Nephron (organoid): ENCODE data around the gene JSRP1.
"Not testable (repeated sequence)": the region's sequence is repeated elsewhere in the genome, so short reads cannot be mapped to it uniquely, and the experiment has no call there.

Source experiments
- H3K27ac Mint-ChIP-seq, 3 experiments: 2 replicates each; pipeline ENCODE4 v1.8.0; 2020; ENCODE audit warnings: mixed read lengths in 3 of 3, mild to moderate bottlenecking in 2 of 3, moderate library complexity in 1 of 3
- H3K27me3 Mint-ChIP-seq: 2 replicates; pipeline ENCODE4 v1.8.0; 2021; ENCODE audit warnings: low read depth, mild to moderate bottlenecking, moderate library complexity, mixed read lengths
- H3K36me3 Mint-ChIP-seq: 2 replicates; pipeline ENCODE4 v1.8.0; 2020; ENCODE audit warnings: low read depth, mixed read lengths
- H3K4me1 Mint-ChIP-seq: 2 replicates; pipeline ENCODE4 v1.8.0; 2020; ENCODE audit warnings: mixed read lengths
- H3K4me3 Mint-ChIP-seq, 3 experiments: 2 replicates each; pipeline ENCODE4 v1.8.0; 2020; ENCODE audit warnings: mild to moderate bottlenecking in 3 of 3, mixed read lengths in 3 of 3, moderate library complexity in 2 of 3
- H3K9me3 Mint-ChIP-seq: 2 replicates; pipeline ENCODE4 v1.8.0; 2020; ENCODE audit warnings: mixed read lengths
- CTCF ChIP-seq, 3 experiments: fragments of 200-600 bp; sonication (generic); IDR thresholded peaks; one replicate each; pipeline ENCODE4 v1.5.0; 2021; ENCODE audit warnings: antibody characterized with exemption in 3 of 3; ENCODE audit not compliant: unreplicated experiment in 3 of 3

The JSRP1 gene

GRCh38 chr19:2282862-2283237, 26.6 kb upstream of the JSRP1 start:
- Mint-ChIP-seq H3K4me1 (no peaks in the 10 kb centered on the region), H3K9me3 (no peaks in the 10 kb centered on the region), H3K36me3 (no peaks in the 10 kb centered on the region), H3K27me3 (peaks cover 56% of the 10 kb centered on the region), H3K4me3 (peak overlapping the region; percentile 41 to 63 (median 60)), H3K27ac (peak overlapping the region in 1 of 3 experiments; percentile 78)
- TF ChIP-seq CTCF (IDR thresholded peaks at IDR 0.05; ENCODE audit: unreplicated experiment in 3 of 3): no peak

- no peaks in the 10 kb centered on the region for H3K4me1 Mint-ChIP-seq
- peak within 1 kb of the TSS; percentile 41 to 63 (median 62) for H3K4me3 Mint-ChIP-seq
- H3K36me3 Mint-ChIP-seq: peaks cover 1% of the 10 kb centered on the region
- H3K9me3 Mint-ChIP-seq: no peaks in the 10 kb centered on the region
- peak within 1 kb of the TSS in 1 of 3 experiments; percentile 78 for H3K27ac Mint-ChIP-seq
- no peak for TF ChIP-seq CTCF (IDR thresholded peaks at IDR 0.05; ENCODE audit: unreplicated experiment in 3 of 3)
- H3K27me3 Mint-ChIP-seq: peaks cover 50% of the 10 kb centered on the region
Observed at GRCh38 chr19:2282062-2282861, 26.0 kb upstream of the JSRP1 start, which contains the start of gene PEAK3. TSS of gene PEAK3 (minus strand) at chr19:2282175. CDS start at chr19:2280931, 1,244 bp downstream.

- H3K4me1 Mint-ChIP-seq, H3K4me3 Mint-ChIP-seq, H3K9me3 Mint-ChIP-seq, H3K36me3 Mint-ChIP-seq, H3K27ac Mint-ChIP-seq: not testable (repeated sequence)
- peaks cover 42% of the 10 kb centered on the region for H3K27me3 Mint-ChIP-seq
Observed at GRCh38 chr19:2281265-2282061, 25.2 kb upstream of the JSRP1 start.

GRCh38 chr19:2280633-2281264, 24.5 kb upstream of the JSRP1 start:
- H3K4me3 Mint-ChIP-seq: no peak overlapping the region
- peaks cover 3% of the 10 kb centered on the region for H3K36me3 Mint-ChIP-seq
- no peak for TF ChIP-seq CTCF (IDR thresholded peaks at IDR 0.05; ENCODE audit: unreplicated experiment in 3 of 3)
- H3K27ac Mint-ChIP-seq: no peak overlapping the region
- H3K9me3 Mint-ChIP-seq: no peaks in the 10 kb centered on the region
- no peaks in the 10 kb centered on the region for H3K4me1 Mint-ChIP-seq
- H3K27me3 Mint-ChIP-seq: peaks cover 35% of the 10 kb centered on the region

GRCh38 chr19:2278459-2279158, 22.4 kb upstream of the JSRP1 start:
- H3K9me3 Mint-ChIP-seq: no peaks in the 10 kb centered on the region
- H3K4me3 Mint-ChIP-seq: no peak overlapping the region

More at GRCh38 chr19:2278459-2279158, 22.4 kb upstream of the JSRP1 start:
- no peak for TF ChIP-seq CTCF (IDR thresholded peaks at IDR 0.05; ENCODE audit: unreplicated experiment in 3 of 3)
- H3K36me3 Mint-ChIP-seq: peaks cover 15% of the 10 kb centered on the region
- peaks cover 12% of the 10 kb centered on the region for H3K4me1 Mint-ChIP-seq
- H3K27ac Mint-ChIP-seq: no peak overlapping the region
- peaks cover 23% of the 10 kb centered on the region for H3K27me3 Mint-ChIP-seq
